Kidney (tissue), 14 donors: Measurements from ENCODE around the gene NEMP1. TPM values are rescaled to one million over a fixed set of nuclear protein-coding genes. Genes with fewer than 3 reads are reported as not detected.

Experiments
- DNase-seq, 5 donors: peaks; one replicate each; pipeline ENCODE4 v3.0.0-alpha.2; 2013 to 2020
- FAIRE-seq: peaks from 2 replicates; lab custom pipeline; 2012; peaks lifted over from hg19 to GRCh38; lab: Jason Lieb, UNC
- H3K27ac ChIP-seq, 2 donors: one replicate each; pipeline ENCODE4 v1.7.0; 2013; ENCODE audit warnings: low read depth in 2 of 2, low read length in 2 of 2, inconsistent platforms in 1 of 2
- H3K27me3 ChIP-seq: one replicate; pipeline ENCODE4 v1.7.1; 2013; ENCODE audit warnings: low read length, inconsistent platforms; ENCODE audit not compliant: control insufficient read depth, insufficient read depth
- H3K36me3 ChIP-seq, 3 donors: one replicate each; pipeline versions ENCODE4 v1.7.0 to v1.7.1; 2013; ENCODE audit warnings: low read length in 3 of 3, control low read depth in 1 of 3, inconsistent platforms in 1 of 3; ENCODE audit not compliant: insufficient read depth in 3 of 3, control insufficient read depth in 2 of 3
- H3K4me1 ChIP-seq, 3 donors: one replicate each; pipeline versions ENCODE4 v1.7.0 to v1.7.1; 2013; ENCODE audit warnings: low read length in 3 of 3, inconsistent platforms in 1 of 3, low read depth in 1 of 3; ENCODE audit not compliant: control insufficient read depth in 2 of 3, insufficient read depth in 2 of 3
- H3K4me3 ChIP-seq, 3 donors: one replicate each; pipeline versions ENCODE4 v1.7.0 to v1.8.1; 2013; ENCODE audit warnings: low read length in 3 of 3, control low read depth in 1 of 3, inconsistent platforms in 1 of 3
- H3K9ac ChIP-seq, 3 donors: one replicate each; pipeline versions ENCODE4 v1.7.0 to v1.7.1; 2013; ENCODE audit warnings: low read length in 3 of 3, control low read depth in 1 of 3, inconsistent platforms in 1 of 3
- H3K9me3 ChIP-seq, 3 donors: one replicate each; pipeline versions ENCODE4 v1.7.0 to v1.7.1; 2013; ENCODE audit warnings: low read length in 3 of 3, control low read depth in 1 of 3, inconsistent platforms in 1 of 3; ENCODE audit not compliant: control insufficient read depth in 2 of 3, insufficient read depth in 1 of 3
- intact Hi-C: fragments of 100-400 bp; cut with DNase I; formaldehyde crosslinking; loops from one replicate; pipeline ENCODE4 v1.11.1; 2022
- polyA plus RNA-seq: library from polyadenylated mRNA; stranded (reverse); fragments of 350-450 nt; fragmentation: Illumina TruSeq; extraction: RNeasy Lipid Tissue Mini Kit (QIAGEN cat#74804); gene quantifications from one replicate; pipeline ENCODE4 v1.2.3, GENCODE V29; 2014; ENCODE audit warnings: low read depth, low replicate concordance; ENCODE audit not compliant: insufficient read depth
- total RNA-seq: library from RNA; stranded (reverse); fragmentation: NEBNext Ultra II Directional; extraction: Animal tissue kit (Norgen Biotek cat#: 25700); gene quantifications from one replicate; pipeline ENCODE4 v1.2.1, GENCODE V29; 2021
- TF ChIP-seq, protein P1 (sequence below): IDR thresholded peaks from 3 replicates; pipeline ENCODE4 v1.5.1; 2012; ENCODE audit warnings: mild to moderate bottlenecking, moderate library complexity, borderline replicate concordance; ENCODE audit not compliant: insufficient read depth; ENCODE audit errors: extremely low read depth
- donor health status: control.
- donor health status: control.
- donor health status: control.
- donor health status: control.
- donor health status: control.
- donor health status: DM: yes; HTN: yes; CAD: no.
- donor health status: Normal renal cell carcinoma (clear cell type).

The NEMP1 gene
- total and polyA plus RNA-seq, 2 donors from 2014 or later = 2.1 to 10.3 TPM

DNA sequence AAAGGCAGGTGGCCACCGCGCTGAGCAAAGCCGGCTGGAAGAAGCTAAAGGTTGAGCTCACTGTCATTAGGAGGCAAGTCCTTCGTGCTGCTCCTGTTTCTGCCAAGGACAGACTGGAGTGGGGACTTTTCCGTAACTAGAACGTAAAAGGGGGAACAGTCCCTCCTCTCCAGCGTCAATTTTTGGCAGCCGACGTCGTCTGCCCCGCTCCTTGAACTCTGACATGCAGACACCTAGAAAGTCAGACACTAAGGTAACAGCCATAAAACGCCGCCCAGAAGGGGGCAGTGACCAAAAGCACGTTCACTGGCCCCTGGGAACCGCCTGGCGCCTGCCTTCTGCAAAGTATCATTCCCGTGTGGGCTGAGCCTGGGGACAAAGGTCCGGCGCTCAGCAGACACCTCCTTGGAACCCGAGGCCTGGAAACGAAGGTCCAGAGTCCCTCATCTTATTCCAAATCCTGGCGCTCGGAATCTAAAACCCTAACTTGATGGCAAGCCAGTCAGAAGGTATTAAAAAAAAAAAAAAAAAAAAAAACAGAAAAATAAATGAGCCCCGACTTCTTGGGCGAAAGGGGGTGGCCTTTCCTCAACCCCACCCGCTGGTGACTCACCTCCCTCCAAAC, 48.6 kb upstream of the NEMP1 start:
- FAIRE-seq = no peak
- intact Hi-C loops = no loop called here

DNA sequence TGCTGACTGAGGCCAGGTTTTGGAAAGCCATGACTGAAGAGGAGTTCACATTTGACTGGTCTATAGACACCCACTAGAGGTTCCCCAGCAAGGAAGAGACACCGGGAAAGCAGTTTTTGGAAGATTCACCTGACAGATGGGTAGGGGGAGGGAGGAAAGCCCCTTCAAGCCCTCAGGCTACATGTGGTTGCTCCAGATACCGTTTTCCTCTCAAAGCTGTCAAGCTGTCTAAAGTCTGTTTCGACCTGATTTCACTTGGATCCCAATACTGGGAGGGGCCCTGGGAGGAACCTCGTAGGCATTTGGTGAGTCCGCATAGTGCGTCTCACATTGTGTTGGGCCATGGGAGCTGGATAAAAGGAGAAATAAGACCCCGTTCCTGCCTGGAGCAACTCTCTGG, 48.0 kb upstream of the NEMP1 start:
- Histone ChIP-seq H3K36me3 (no peaks in the 10 kb centered on the region), H3K27me3 (no peaks in the 10 kb centered on the region), H3K9me3 (no peaks in the 10 kb centered on the region), H3K9ac (peak overlapping the region in 1 of 3 donors; percentile 89), H3K27ac (peak overlapping the region; percentile 71 to 98), H3K4me1 (peaks cover 0 to 11% (median 10%) of the 10 kb centered on the region in 3 donors), H3K4me3 (peak overlapping the region in 1 of 3 donors; percentile 91)
- FAIRE-seq (no peak), DNase-seq (no peak)
- intact Hi-C loops = no loop called here
- TF ChIP-seq, protein P1, sequence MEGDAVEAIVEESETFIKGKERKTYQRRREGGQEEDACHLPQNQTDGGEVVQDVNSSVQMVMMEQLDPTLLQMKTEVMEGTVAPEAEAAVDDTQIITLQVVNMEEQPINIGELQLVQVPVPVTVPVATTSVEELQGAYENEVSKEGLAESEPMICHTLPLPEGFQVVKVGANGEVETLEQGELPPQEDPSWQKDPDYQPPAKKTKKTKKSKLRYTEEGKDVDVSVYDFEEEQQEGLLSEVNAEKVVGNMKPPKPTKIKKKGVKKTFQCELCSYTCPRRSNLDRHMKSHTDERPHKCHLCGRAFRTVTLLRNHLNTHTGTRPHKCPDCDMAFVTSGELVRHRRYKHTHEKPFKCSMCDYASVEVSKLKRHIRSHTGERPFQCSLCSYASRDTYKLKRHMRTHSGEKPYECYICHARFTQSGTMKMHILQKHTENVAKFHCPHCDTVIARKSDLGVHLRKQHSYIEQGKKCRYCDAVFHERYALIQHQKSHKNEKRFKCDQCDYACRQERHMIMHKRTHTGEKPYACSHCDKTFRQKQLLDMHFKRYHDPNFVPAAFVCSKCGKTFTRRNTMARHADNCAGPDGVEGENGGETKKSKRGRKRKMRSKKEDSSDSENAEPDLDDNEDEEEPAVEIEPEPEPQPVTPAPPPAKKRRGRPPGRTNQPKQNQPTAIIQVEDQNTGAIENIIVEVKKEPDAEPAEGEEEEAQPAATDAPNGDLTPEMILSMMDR = no peak

More for the DNA sequence above, 48.6 kb upstream of the NEMP1 start:
- TF ChIP-seq, protein P1 = peak; percentile 38
- H3K36me3 ChIP-seq = no peaks in the 10 kb centered on the region
- peaks cover 0 to 17% (median 10%) of the 10 kb centered on the region in 3 donors for H3K4me1 ChIP-seq
- peak; percentile 73 to 89 (median 84) for DNase-seq
- H3K4me3 ChIP-seq = peak overlapping the region; percentile 71 to 91 (median 73)
- no peaks in the 10 kb centered on the region for H3K27me3 ChIP-seq
- H3K9me3 ChIP-seq = no peaks in the 10 kb centered on the region
- peak overlapping the region; percentile 95 to 98 for H3K27ac ChIP-seq
- peak overlapping the region in 2 of 3 donors; percentile 25 to 89 for H3K9ac ChIP-seq

DNA sequence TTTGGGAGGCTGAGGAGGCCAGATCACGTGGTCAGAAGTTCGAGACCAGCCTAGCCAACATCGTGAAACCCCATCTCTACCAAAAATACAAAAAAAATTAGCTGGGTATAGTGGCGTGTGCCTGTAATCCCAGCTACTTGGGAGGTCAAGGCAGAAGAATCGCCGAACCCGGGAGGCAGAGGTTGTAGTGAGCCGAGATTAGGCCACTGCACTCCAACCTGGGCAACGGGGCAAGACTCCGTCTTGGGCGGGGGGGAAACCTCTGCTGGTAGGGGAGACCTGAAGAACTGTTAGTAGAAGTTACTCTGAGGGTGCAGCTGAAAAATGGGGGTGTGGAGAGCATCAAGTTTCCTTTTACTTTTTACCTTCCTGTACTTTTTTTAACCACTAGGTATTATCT, 47.5 kb upstream of the NEMP1 start:
- TF ChIP-seq, protein P1 = no peak
- intact Hi-C loops = no loop called here
- Histone ChIP-seq H3K4me1 (peaks cover 0 to 8% (median 6%) of the 10 kb centered on the region in 3 donors), H3K9ac (no peak overlapping the region), H3K27ac (no peak overlapping the region), H3K9me3 (no peaks in the 10 kb centered on the region), H3K36me3 (no peaks in the 10 kb centered on the region), H3K27me3 (no peaks in the 10 kb centered on the region), H3K4me3 (no peak overlapping the region)
- peak in 1 of 5 donors; percentile 44 for DNase-seq
- no peak for FAIRE-seq
